ENCODE measurements around the gene ZNF638.

DNA sequence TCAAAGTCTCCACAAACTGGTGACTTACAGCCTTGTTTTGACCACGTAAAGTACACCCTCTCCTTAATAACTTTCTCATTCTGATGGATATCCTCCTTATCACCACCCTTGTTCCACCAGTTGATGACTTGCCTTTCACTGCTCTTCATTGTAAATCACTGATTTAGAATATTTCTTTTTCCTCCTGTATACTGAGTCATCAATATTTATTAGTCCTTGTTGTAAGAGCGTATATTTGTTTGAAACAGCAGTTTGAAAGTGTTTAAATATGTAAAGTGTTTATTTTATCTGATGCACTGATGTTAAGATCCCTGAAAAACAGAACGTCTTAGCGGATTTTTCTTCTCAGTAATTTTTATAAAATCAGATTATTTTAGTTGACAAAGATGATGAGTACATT, 87.6 kb downstream of the ZNF638 start:
- TF ChIP-seq, protein P1, sequence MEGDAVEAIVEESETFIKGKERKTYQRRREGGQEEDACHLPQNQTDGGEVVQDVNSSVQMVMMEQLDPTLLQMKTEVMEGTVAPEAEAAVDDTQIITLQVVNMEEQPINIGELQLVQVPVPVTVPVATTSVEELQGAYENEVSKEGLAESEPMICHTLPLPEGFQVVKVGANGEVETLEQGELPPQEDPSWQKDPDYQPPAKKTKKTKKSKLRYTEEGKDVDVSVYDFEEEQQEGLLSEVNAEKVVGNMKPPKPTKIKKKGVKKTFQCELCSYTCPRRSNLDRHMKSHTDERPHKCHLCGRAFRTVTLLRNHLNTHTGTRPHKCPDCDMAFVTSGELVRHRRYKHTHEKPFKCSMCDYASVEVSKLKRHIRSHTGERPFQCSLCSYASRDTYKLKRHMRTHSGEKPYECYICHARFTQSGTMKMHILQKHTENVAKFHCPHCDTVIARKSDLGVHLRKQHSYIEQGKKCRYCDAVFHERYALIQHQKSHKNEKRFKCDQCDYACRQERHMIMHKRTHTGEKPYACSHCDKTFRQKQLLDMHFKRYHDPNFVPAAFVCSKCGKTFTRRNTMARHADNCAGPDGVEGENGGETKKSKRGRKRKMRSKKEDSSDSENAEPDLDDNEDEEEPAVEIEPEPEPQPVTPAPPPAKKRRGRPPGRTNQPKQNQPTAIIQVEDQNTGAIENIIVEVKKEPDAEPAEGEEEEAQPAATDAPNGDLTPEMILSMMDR (IDR thresholded peaks at IDR 0.05): no peak
- no peak for TF ChIP-seq POLR2A (IDR thresholded peaks at IDR 0.05)

Data from right lobe of liver (tissue), 4 donors.